Ureter (tissue), 1 donor: ENCODE results near the gene NF1. TPM values are rescaled to one million over a fixed set of nuclear protein-coding genes. Genes with fewer than 3 reads are reported as not detected.
"Not testable (repeated sequence)": the region's sequence is repeated elsewhere in the genome, so short reads cannot be mapped to it uniquely, and the experiment has no call there.

Experiments
- DNase-seq: peaks from one replicate; pipeline ENCODE4 v3.0.0-alpha.2; 2020; ENCODE audit warnings: low spot score
- total RNA-seq: library from RNA; stranded (reverse); gene quantifications from one replicate; pipeline ENCODE4 v1.2.4, GENCODE V29; 2023
- donor health status: DM: yes; HTN: yes; CAD: no.

NF1 gene
- total RNA-seq, 1 donor from 2014 or later: 112 TPM

DNA sequence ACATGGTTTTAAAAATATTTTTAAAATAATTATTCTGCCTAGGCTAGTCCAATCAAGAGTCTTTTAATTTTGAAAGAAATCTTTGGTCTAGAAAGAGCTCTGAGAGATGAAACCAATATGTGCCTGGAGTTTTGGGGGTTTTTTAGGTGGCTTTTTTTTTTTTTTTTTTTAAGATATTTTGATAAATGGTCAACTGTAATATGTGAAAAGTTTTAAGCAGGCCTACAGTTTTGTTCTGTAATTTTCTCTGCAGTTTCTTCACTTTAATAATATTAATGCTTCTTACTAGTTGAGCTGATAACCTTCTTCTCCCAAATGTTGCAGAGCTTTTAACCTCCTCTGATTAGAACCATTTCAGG, 157.2 kb downstream of the NF1 start:
- no peak for DNase-seq

GRCh38 chr17:31252741-31253140, 158.0 kb downstream of the NF1 start:
- DNase-seq: no peak

DNA sequence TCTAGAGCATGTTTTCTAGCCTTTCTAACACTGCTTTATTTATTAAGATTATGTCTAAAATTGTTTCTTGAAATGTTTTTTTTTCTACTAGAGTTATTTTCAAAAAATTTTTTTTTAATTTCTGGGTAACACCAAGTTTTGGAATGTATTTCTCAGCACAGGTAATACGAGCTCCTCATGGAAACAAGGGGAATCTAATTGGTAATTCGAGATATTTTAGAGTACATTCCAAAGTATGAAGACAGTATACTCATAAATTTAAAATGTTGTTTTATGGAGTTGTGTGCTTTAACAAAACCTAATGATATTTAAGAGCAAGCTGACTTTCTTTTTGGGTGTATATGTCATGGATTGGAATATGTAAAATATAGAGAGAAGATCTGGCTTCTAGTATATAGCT, 159.9 kb downstream of the NF1 start:
- DNase-seq: no peak

DNA sequence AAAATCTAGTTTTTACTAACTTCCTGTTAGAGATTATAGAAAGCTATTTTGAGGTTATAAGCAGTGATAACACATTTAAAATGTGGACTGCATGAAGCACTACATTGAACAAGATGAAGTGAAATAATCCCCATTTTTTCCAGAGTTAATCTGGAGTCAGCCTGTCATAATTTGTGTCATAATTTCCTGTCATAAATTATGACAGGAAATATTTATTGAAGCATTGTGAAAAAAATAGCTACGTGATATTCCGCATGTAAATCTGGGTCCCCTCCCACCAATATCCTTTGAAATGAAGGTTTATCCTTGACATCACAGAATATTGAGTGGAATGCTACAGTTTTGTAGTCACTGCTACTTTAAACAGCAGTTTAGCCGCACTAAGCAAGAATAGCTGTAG, 162.2 kb downstream of the NF1 start:
- DNase-seq: no peak

DNA sequence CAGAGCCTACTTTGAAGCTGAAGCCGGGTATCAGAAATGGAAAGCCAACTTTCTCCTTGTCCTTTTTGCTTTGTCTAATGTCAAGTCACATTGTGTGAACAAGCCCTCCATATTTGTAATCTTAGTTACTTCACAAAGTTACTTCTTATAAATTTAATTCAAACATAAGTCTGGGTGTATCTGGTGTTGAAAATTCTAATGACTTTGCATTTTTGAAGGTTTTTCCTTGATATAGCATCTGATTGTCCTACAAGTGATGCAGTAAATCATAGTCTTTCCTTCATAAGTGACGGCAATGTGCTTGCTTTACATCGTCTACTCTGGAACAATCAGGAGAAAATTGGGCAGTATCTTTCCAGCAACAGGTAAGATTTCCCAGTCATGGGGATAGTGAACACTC, 165.4 kb downstream of the NF1 start:
- no peak for DNase-seq

DNA sequence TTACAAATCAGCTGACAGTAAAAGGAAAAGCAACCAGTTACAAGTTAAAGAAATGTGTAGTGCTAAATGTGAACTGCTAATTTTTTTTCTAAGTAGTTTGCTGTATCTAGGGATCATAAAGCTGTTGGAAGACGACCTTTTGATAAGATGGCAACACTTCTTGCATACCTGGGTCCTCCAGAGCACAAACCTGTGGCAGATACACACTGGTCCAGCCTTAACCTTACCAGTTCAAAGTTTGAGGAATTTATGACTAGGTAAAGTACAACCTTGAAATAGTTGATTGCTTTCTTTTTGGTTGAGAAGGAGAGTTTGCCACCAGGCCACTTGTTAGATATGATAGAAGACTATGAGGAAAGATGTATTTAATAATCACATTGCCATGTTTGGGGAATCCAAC, 166.8 kb downstream of the NF1 start:
- DNase-seq: no peak

GRCh38 chr17:31262923-31263322, 168.1 kb downstream of the NF1 start:
- DNase-seq: not testable (repeated sequence)

DNA sequence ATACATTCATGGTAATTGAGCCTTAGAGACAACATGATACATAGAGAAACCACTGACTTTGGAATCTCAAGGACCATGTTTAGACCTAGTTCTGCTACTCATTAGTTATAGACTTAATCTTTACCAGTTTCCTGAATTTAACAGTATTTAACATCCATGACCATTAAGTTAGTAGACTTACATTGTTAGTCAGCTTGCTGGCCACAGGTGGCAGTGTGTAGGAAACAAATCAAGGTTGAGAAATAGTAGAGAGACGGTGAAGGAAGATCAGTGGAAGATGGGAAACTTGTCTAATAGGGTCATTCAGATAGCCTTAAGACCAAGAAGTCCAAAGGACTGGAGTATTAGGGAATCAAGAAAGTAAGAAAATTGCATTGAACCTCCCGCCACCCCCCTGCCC, 171.3 kb downstream of the NF1 start:
- no peak for DNase-seq

DNA sequence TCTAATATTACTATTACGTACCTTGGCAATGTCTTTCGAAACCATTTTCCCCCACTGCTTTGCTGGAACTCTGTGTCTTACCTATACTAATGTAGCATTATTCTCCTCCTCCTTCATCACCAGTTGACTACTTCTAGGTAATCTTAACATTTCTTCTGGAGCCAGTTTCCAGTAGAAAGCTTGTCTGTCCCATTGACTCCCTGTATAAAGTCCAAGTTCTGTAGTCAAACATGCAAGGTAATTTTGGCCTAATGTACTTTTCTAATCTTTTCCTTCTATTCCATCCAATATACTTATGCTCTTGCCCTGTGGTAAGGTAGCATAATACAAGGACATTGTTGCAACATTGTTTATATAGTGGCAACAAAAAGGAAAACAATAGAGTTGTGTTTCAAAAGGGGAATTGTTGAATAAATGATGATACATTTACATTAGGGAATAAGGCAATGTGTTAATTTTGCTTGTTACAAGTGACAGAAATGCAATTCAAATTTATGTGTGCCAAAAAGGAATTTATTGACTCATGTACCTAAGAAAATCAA, 174.3 kb downstream of the NF1 start:
- no peak for DNase-seq

DNA sequence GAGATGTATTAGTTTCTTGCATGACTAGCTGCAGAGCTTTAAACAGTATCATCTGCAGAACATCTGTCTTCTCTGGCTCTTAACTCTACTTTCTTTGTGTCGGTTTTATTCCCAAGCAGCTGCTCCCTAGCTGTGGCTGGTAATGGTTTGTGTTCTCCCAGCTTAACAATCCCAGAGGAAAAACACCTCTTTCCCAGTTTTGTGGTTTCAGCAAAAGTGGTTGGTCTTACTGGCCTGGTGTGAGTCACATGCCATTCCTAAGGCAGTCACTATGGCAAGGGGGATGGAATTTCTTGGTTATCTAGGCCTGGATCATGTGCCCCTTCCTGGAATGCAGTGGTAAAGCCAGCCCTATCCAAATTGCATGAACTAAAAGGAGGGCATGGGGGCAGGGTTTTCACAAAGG, 174.8 kb downstream of the NF1 start:
- DNase-seq: no peak

GRCh38 chr17:31272236-31272635, 177.5 kb downstream of the NF1 start:
- DNase-seq: no peak

- no peak for DNase-seq
Observed at GRCh38 chr17:31272803-31273202, 178.0 kb downstream of the NF1 start.

GRCh38 chr17:31273516-31273915, 178.7 kb downstream of the NF1 start:
- no peak for DNase-seq

DNA sequence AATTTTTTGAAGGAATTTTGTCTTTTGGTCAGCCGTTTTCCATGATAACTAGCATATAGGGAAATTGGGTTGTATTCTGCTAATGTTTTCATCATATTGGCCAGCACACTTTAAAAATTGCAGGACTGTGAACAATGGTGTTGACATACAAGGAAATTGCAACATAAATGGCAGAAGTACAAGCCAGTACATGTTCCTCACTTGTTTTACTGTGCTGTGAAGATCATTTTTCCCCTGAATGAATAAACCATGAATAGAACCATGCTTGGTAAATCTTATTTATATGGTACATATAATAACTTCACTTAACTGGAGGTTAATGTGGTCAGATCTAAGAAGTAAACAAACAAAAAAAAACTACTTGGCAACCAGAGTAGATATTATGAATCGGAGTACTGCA, 179.5 kb downstream of the NF1 start:
- no peak for DNase-seq

GRCh38 chr17:31275116-31275515, 180.3 kb downstream of the NF1 start:
- DNase-seq: no peak

GRCh38 chr17:31279401-31279800, 184.6 kb downstream of the NF1 start:
- no peak for DNase-seq

- DNase-seq: no peak
Observed at GRCh38 chr17:31281061-31281460, 186.3 kb downstream of the NF1 start.

DNA sequence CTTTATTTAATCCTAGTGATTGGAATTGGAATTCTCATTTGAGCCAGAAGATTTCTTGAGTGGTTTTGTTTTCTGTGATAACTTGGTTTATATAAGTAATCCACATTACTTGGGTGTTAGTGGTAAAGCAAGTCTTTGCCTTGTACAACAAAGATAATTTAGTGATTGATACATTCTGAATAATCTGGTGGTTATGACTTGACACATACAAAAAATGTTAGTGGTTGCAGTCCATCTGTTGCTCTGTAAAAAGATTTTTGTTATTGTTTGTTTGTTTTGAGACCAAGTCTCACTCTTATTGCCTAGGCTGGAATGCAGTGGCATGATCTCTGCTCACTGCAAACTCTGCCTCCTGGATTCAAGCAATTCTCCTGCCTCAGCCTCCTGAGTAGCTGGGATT, 189.1 kb downstream of the NF1 start:
- DNase-seq: no peak

- no peak for DNase-seq
Observed at GRCh38 chr17:31286587-31286986, 191.8 kb downstream of the NF1 start.

- not testable (repeated sequence) for DNase-seq
Observed at GRCh38 chr17:31287932-31288331, 193.2 kb downstream of the NF1 start.

DNA sequence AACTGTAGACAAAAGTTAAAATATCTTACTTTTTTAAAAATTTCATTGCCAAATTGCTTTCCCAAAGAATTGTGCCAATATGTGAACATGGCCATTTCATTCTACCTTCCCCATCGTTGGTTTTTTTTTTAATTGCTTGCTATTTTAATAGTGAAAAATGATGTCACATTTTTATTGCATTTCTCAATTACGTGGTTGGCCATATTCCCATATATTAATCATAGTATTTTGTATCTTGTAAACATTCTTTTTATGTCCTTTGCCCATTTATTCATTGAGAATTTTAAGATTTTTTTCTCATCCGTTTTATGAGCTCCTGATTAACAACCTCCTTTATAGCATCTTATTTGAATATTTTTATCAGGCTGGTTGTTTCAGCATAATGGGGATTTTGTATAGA, 195.0 kb downstream of the NF1 start:
- no peak for DNase-seq

DNA sequence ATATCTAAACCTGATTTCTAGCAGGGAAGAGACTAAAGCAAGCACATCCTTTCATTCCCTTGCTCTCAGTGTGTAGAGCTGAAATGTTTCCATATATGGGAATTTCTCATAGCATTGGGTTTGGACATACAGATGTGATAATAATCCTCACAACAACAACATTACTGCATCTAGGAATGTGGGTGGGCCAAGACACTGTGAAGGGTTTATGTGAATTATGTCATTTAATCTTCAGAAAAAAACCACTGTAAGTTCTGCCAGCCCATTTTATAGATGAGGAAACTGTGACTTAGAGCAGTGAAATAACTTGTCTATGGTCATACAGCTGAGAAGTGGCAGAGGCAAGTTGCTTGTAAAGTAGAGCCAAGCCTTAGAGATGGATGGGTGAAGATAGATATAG, 197.0 kb downstream of the NF1 start:
- DNase-seq: no peak

- DNase-seq: no peak
Observed at GRCh38 chr17:31293581-31293980, 198.8 kb downstream of the NF1 start.

DNA sequence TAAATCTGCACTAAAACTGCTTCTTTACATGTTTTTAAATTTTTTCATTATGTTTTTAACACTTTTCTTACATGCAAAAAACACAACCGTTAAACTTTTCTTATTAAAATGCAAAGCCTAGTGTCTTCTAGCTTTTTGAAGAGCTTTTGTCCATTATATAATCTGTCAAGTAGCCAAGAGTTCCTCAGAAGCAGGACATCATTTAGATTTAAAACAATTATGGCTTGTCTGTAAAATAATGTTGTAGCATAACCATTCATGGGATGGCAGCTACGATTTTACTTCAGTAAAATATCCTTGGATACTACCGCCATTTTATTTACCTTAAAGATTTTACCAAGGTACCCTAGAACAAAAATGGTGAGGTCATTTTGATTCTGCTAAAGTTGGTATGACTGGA, 199.5 kb downstream of the NF1 start:
- no peak for DNase-seq
